ENCODE measurements around the gene USP40.

The USP40 gene

DNA sequence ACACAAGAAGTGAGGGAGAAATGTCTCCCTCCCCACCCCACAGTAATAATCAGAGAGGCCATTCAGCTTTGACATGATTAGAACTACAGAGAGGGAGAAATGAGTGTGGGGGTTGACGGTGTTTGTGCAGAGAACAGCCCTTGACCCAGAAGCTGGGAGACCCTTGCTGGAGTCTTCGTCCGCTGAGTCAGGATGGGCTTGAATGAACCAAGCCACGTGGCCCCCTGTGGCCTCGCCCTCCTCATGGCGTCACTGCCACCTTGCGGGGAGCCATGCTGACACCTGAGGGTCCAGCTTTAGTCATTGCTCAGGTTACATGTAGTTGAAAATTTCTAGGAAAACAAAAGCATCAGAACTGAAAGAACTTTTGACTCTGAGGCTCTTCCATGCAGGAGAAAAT, 111.1 kb downstream of the USP40 start:
- TF ChIP-seq, protein P1, sequence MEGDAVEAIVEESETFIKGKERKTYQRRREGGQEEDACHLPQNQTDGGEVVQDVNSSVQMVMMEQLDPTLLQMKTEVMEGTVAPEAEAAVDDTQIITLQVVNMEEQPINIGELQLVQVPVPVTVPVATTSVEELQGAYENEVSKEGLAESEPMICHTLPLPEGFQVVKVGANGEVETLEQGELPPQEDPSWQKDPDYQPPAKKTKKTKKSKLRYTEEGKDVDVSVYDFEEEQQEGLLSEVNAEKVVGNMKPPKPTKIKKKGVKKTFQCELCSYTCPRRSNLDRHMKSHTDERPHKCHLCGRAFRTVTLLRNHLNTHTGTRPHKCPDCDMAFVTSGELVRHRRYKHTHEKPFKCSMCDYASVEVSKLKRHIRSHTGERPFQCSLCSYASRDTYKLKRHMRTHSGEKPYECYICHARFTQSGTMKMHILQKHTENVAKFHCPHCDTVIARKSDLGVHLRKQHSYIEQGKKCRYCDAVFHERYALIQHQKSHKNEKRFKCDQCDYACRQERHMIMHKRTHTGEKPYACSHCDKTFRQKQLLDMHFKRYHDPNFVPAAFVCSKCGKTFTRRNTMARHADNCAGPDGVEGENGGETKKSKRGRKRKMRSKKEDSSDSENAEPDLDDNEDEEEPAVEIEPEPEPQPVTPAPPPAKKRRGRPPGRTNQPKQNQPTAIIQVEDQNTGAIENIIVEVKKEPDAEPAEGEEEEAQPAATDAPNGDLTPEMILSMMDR (IDR thresholded peaks at IDR 0.05; ENCODE audit: insufficient read depth, low read depth, low read length, missing control alignments), result no peak
- no peak overlapping the region for H3K4me3 ChIP-seq (ENCODE audit: low read length)
- no peak for DNase-seq (ENCODE audit: low read depth)

DNA sequence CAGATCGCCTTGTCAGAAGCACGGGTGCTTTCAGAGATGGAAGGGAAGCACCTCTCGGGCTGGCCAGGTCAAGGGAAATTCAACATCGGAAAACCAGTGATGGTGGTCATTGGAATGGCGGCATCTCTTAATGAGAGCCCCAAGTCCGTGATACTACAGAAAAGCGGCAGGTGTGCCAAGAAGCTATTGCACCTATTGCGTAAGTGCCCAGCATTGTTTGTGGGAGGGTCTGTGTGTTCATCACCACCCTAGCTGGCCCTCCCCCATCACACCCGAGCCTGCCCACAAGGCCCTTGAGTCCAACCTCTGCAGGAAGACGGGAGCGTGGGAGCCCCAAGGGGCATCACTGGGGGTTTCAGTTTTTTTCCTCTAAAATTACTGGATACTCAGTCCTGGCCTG, 111.6 kb downstream of the USP40 start:
- no peak overlapping the region for H3K4me3 ChIP-seq (ENCODE audit: low read length)
- TF ChIP-seq, protein P1 (IDR thresholded peaks at IDR 0.05; ENCODE audit: insufficient read depth, low read depth, low read length, missing control alignments), result no peak
- no peak for DNase-seq (ENCODE audit: low read depth)

DNA sequence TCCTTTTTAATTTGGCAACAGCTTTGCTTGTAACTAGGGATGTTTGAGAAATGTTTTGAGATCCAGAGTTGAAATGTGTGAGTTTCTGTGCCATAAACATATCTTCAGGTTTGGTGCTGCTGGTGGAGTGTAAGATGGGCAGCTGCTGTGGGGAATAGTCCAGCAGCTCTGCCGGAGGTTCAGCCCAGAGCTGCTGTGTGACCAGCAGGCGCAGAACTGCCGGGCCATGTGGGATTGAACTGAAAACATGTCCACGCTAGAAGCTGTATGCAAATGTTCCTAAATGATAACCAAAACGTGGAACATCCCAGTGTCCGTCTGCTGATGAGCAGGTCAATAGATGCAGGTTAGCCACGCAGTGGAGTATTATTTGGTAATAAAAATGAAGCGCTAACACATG, 112.7 kb downstream of the USP40 start:
- DNase-seq (ENCODE audit: low read depth), result no peak
- no peak overlapping the region for H3K4me3 ChIP-seq (ENCODE audit: low read length)
- TF ChIP-seq, protein P1 (IDR thresholded peaks at IDR 0.05; ENCODE audit: insufficient read depth, low read depth, low read length, missing control alignments), result no peak

DNA sequence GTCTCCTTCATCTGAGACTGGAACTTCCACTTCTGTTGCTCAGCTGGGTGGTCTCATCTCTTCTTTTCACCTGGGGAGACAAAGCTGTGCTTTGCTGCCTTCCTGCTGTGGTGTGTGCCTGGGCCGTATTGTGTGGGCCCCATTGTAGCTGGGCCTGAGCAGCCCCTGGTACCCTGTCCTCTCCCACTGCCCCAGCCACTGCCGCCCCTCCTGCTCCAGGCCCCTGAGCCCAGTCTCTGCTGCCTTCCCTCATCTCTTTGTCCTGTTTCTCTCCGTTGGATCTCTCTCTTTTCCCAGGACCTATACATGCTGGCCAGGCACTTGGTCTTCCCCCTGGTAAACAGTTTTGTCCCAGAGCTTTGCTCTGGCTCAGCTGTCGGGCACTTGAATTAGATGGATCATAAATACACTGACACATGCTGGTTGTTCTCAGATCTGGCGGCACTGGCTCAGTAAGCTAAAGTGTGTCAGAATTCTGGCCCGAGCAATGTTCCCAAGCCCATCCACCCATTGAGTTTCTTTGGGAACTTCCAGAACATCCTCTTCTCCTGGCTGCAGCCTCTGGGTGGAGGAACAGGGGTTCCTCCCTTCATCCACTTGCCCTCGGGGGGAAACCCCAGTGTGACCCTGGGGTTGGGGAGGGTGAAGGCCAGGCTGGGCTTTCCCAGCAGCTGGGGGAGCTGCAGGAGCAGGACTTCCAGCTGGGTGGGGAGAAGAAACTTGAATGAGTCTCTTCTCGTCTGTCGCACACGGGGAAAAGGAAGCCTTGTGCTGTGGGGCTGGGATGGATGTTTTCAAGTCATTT, 113.3 kb downstream of the USP40 start:
- no peak overlapping the region for H3K4me3 ChIP-seq (ENCODE audit: low read length)
- TF ChIP-seq, protein P1 (IDR thresholded peaks at IDR 0.05; ENCODE audit: insufficient read depth, low read depth, low read length, missing control alignments), result no peak
- no peak for DNase-seq (ENCODE audit: low read depth)

DNA sequence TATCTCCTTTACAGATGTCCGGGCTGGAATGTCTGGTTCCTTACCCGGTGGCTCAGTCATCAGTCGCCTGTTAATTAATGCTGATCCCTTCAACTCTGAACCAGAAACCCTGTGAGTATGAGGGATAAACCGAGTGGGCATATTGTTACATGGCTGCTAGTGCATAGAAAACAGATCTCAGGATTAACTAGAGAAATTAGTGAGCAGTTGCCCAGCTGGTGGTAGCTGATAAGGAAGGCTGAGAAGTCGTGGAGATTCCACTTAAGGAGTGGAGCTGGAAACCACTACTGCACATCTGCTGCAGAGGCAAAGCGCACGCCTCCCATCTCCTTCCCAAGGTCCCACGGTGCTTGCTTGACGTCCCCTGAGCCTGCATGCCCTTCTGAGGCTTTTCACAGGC, 114.6 kb downstream of the USP40 start:
- H3K4me3 ChIP-seq (ENCODE audit: low read length), result no peak overlapping the region
- TF ChIP-seq, protein P1 (IDR thresholded peaks at IDR 0.05; ENCODE audit: insufficient read depth, low read depth, low read length, missing control alignments), result no peak
- no peak for DNase-seq (ENCODE audit: low read depth)

DNA sequence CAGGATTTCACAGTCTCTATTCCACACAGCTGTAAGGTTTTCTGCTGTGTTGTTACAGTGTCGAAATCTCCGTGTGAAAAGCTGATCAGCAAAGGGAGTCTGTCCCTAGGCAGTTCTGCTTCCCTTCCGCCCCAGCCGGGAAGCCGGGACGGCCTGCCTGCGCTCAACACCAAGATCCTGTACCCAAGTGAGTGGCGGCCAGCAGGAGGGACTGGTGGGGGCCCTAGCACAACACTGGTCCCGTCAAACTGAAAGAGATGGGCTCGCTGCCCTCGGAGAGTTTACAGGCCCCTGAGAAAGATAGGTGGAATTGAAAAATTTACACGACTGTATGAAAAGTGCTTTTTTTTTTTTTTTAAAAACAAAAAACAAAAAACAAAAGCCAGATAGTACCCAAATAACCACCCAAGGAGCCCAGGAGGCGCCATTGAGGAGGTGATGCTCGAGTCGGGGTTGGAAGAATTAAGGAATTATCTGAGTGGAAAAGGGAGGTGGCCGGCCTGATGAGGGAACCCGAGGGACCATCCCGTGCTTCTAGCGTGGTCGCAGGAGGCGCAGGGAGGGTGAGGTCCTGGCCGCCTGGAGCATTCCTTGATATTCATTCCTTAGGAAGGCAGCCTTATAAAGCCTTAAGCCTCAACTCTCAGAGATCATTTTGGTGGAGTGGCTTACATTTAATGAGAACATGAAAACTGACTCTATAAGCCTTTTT, 115.6 kb downstream of the USP40 start:
- DNase-seq (ENCODE audit: low read depth), result no peak
- TF ChIP-seq, protein P1 (IDR thresholded peaks at IDR 0.05; ENCODE audit: insufficient read depth, low read depth, low read length, missing control alignments), result no peak
- no peak overlapping the region for H3K4me3 ChIP-seq (ENCODE audit: low read length)

All from epithelial cell of esophagus (primary cell).